EL (cell line): ENCODE results near the gene PPP1R1A.

Experiments used
- DNase-seq: peaks from one replicate; pipeline ENCODE4 v3.0.0-alpha.2; 2016

Gene PPP1R1A

GRCh38 chr12:54603173-54603814, 14.8 kb upstream of the PPP1R1A start:
- DNase-seq = peak; percentile 73

GRCh38 chr12:54602661-54603060, 14.2 kb upstream of the PPP1R1A start:
- DNase-seq = no peak

GRCh38 chr12:54601841-54602240, 13.4 kb upstream of the PPP1R1A start:
- DNase-seq = peak; percentile 40

DNA sequence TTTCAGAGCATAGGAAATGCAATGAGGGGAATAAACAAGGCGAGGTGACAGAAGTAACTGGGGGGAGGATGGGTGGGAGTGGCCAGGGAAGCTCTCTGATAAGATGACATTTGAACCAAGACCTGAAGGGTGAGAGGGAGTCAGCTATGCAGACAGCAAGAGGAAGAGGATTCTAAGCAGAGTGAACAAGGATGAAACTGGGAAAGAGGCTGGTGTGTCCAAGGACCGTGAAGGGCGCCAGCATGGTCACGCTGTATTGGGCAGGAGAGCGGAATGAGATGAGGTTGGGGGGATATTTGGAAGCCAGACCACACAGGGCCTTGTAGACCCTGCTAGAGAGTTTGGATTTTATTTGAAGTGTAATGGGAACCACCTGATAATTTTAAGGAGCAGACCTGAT, 10.5 kb upstream of the PPP1R1A start:
- DNase-seq = no peak

GRCh38 chr12:54596526-54596946, 8.1 kb upstream of the PPP1R1A start:
- DNase-seq = peak; percentile 63

DNA sequence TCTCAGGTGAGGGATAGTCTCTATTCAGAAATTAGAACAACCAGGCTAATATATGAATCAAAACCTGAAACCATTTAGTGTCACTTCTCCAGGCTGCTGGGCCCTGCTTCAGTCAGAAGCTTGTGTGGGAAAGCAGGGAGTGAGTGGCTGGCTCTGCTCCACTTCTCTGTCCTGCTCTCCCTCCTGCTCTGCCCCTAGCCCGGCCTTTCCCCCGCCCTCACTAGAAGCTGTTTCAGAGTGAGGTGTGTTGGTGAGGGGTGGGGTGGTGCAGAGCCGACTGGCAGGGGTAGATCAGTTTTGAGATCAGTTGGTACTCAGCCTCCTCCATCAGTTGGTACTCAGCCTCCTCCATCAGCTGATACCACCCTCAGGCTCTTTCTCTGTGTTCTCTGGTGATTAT, 7.0 kb upstream of the PPP1R1A start:
- DNase-seq = no peak

DNA sequence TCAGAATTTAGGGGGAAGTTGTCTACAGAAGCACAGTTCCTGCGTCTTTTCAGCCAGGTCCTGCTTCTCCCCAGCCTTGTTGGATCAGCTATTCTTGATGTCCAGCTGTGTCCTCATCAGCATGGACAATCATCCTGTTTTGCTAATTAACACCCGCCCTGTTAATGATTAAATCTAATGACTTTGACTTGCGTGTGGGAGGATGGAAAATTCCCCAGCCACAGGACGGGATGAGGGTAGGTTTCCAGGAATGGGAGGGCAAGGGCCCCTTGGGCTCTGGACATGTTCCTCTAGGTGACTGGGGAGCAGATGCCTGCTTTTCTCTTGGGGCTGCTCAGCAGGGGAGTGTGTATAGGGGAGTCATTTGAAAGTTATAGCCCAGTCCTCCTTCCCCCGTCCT, 5.3 kb upstream of the PPP1R1A start:
- DNase-seq = no peak

- DNase-seq = no peak
Measured at GRCh38 chr12:54593135-54593534, 4.7 kb upstream of the PPP1R1A start.

DNA sequence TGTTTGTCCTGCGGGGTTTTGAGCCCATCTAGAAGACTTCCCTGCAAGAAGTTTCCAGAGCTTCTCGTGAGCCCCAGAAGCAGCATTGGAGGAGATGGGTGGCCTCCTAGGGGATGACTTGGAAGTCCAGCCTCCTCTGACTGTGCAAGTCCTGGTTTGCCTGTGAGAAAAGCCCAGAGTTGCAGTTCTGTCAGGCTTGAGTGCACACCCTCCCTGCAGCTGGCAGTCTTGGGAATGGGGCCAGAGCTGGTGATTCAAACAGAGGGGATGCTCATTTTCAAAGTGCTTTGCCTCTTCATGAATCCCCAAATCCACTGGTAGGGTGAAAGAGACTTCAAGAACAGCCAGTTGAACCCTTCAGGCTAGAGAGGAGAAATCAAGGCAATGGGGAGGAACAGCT, 3.9 kb upstream of the PPP1R1A start:
- no peak for DNase-seq

- no peak for DNase-seq
Measured at GRCh38 chr12:54590978-54591591, 2.6 kb upstream of the PPP1R1A start.

DNA sequence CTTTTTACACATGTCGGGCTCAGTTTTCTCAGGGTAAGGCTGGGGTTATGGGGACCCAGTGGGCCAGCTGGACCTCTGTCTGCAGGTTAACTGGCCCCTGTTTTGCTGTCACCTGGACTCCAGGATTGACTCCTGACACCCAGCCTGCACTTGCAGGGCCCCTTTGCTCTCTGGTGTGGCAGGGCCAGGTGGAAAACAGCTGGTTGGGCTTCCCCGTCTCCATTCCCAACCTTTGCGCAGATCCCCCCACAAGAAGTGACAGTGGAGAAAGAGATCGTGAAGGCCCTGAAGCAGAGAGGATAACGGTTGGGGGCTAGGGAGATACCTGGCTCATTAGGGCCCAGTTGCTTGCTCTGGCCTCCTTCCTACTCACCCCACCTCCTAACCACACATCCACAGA, 1.5 kb upstream of the PPP1R1A start:
- DNase-seq = no peak

DNA sequence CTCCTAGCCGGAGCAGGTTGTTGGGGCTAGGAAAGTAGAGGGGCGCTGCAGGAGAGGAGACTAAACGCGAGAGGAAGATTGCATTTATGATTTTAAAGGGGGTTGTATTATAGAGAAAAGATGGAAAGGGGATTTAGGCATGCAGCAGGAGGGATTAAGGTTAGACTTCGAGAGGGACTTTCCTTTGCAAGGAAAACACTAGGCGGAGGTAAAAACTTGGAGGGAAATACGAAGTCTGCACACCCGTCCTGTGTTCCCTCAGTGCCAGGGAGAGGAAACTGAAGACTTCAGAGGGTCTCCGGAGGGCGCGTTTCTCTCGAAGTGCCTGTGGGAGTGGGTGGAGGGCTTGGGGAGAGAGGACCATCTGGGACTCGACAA, 420 bp upstream of the PPP1R1A start:
- no peak for DNase-seq

DNA sequence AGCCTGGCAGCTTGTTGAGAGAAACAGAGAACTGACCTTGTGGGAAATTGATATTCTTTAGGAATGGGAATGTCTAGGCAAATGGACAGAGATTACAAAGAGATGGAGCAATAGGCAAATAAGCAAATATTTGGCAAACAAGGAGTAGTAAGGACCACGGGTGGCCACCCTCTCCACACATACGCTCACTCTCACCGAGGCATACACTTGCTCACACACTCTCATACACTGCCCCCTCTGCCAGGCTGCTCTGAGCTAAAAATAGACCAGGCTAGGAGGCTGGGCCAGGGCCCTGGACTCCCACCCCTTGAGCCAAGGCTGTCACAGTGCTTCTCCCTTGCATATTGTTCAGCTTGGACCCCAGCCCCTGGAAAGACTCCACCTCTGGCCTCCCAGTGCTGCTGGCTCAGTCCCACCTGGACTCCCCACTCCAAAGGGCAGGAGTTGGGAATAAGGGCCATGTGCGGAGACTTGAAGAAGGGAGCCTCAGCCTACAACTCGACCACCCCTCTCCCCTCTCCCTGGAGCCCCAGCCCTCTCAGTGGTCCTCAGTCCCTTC, 1.1 kb downstream of the PPP1R1A start:
- no peak for DNase-seq

GRCh38 chr12:54586620-54587019, 1.8 kb downstream of the PPP1R1A start:
- no peak for DNase-seq

- DNase-seq = no peak
Measured at GRCh38 chr12:54585243-54585642, 3.2 kb downstream of the PPP1R1A start.

DNA sequence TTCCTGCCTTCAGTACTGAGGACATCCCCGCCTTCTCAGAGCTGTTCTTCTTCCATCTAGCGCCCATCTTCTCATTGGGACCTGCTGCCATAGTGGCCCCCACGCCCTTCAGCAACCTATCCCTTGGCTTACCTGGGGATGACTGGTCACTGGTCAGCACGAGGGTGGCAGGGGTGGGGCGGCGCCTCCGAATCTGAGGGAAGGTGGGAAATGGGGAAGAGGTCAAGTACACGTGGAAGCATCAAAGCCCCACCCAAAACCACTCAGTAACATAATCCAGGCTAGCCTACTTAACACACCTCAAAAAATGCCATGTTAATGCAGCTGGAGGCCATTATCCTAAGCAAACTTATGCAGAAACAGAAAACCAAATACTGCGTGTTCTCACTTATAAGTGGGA, 4.3 kb downstream of the PPP1R1A start:
- DNase-seq = no peak

- DNase-seq = no peak
Measured at GRCh38 chr12:54583726-54584125, 4.7 kb downstream of the PPP1R1A start.

- no peak for DNase-seq
Measured at GRCh38 chr12:54581412-54581811, 7.0 kb downstream of the PPP1R1A start.

GRCh38 chr12:54579696-54580333, 8.6 kb downstream of the PPP1R1A start:
- peak; percentile 70 for DNase-seq

DNA sequence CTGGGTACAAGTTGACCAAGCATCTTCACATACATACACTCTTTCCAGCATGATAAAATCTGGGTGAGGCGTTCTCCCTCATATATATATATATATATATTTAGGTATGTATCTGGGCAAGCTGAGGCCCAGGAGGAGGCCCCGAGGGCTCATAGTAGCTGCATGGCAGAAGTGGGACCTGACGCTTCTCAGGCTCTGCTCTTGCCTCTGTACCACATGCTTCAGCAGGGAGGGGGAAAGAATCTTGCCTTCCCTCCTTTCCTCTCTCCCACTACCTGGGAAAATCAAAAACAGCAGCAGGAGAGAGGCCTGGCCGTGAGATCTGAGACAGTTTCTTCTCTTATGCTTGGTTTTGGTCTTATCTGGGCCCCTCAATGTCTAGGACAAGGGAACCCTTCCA, 9.2 kb downstream of the PPP1R1A start:
- no peak for DNase-seq

GRCh38 chr12:54578778-54579177, 9.7 kb downstream of the PPP1R1A start:
- DNase-seq = no peak

DNA sequence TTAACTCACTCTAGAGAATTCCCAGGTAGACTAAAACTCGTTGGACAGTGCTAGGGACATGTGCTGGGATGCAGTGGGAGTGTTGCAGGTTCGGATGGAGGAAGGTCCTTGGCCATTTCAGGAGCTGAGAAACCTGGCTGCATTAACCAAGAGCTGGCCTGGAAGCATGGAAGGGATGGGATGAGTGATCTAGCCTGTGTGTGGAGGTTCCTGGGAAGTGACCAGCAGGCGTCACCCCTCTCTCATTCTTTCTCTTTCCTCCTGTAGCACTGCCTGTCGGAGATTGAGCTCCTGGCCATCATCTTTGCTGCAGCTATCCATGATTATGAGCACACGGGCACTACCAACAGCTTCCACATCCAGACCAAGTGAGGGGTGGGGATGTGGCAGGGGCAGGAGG, 15.6 kb downstream of the PPP1R1A start:
- no peak for DNase-seq

GRCh38 chr12:54571193-54572188, 17.0 kb downstream of the PPP1R1A start:
- no peak for DNase-seq
